Occipital lobe (tissue), 2 donors: Measurements from ENCODE around the gene TBC1D9B. TPM values are rescaled to one million over a fixed set of nuclear protein-coding genes. Genes with fewer than 3 reads are reported as not detected.
A peak's percentile ranks its signal among the peaks of the same experiment; 100 is the strongest.

Source experiments
- DNase-seq: peaks from one replicate; lab custom pipeline; 2025; lab: John Stamatoyannopoulos, UW
- total RNA-seq: library from RNA; depleted of rRNA; stranded (reverse); fragments of >200 nt; gene quantifications from one replicate; pipeline ENCODE4 v1.2.3, GENCODE V29; 2014

Gene TBC1D9B
- total RNA-seq = 23.9 TPM

- DNase-seq = peak; percentile 67
These were observed at the start of gene TBC1D9B for GRCh38 chr5:179907556-179908324. TBC1D9B (minus strand) TSS chr5:179907897; CDS start chr5:179907821, 76 bp downstream.

DNA sequence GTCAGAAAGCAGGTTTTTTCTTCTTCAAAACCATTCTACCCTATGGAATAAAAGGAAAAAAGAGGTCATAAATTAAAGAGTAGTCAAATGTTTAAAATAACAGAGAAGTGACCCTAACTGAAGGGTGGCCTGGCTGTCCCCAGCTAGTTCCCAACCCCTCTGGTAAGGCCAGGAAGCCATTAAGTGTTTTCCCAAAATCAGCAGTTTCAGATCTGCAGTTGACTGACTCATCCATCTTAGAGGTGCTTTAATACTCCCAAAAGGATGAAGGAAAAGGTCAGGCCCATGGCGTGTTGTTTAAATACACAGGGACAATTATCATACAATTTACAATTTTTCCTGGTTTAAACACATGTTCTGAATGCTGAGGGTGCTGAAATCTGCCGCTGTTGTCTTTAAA lies 47.9 kb upstream of the TBC1D9B start:
- DNase-seq = no peak

DNA sequence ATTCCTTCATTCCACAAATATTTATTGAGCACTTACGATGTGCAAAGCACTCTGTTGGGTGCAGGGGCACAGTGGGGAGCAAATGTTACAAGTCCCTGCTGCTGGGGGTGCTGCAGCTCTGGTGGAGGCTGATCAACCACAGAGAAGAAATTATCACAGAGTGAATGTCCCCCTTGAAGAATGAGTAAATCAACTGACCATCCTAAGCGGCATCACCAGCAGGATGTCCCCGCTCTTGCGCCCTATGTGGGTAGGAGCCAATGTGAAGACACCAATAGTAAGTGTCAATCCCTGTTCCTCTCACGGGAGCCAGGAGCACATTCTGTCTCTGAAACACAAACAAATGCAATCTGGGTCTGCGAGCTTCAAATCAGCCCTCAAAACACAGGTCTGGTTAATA lies 47.4 kb upstream of the TBC1D9B start:
- DNase-seq = no peak

DNA sequence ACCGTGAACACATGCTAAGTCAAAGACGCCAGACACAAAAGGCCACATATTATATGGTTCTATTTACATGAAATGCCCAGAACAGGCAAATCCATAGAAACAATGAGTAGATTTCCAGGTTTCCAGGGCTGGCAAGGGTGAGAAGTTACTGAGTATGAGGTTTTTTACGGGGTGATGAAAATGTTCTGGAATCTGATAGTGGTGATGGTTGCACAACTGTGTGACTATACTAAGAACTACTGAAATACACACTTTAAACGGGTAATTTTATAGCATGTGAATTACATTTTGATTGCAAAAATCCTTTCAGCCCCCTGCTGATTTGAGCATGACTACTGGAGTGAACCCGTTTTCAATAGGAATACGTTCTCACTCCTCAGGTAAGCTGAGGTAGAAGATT lies 46.7 kb upstream of the TBC1D9B start:
- no peak for DNase-seq

DNA sequence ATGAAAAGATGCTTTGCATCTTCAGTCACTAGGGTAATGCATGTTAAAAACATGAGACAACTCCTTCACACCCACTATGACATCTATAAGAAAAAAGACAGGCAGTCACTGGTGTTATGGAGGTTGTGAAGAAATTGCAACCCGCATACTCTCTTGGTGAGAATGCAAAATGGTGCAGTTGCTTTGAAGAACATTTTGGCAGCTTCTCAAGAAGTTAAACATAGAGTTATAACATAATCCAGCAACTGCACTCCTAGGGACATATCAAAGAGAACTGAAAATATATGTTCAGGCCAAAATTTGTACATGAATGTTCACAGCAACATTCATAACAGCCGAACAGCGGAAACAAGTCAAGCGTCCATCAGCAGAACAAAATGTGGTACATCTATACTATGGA lies 46.3 kb upstream of the TBC1D9B start:
- DNase-seq = no peak

DNA sequence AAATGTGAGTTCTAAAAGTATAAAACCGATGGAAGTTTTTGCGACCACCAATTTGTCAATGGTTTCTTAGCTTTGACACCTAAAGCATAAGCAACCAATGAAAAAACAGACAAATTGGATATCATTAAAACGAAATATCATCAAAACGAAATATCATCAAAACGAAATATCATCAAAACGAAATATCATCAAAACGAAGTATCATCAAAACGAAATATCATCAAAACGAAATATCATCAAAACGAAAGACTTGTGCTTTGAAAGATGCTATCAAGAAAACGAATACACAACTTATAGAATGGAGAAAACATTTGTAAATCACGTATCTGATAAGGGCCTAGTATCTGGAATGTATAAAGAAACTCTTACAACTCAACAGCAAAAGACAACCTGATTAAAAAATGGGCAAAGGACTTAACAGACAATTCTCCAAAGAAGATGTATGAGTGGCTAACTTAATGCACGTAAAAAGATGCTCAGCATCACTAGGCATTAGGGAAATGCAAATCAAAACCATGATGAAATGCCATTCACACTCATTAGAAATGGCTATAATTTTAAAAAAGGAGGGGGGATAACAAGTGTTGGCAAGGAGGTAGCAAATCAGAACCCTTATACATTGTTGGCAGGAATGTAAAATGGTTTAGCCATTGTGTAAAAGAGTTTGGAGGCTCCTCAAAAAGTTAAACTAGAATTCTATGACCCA lies 29.4 kb upstream of the TBC1D9B start:
- DNase-seq = no peak

DNA sequence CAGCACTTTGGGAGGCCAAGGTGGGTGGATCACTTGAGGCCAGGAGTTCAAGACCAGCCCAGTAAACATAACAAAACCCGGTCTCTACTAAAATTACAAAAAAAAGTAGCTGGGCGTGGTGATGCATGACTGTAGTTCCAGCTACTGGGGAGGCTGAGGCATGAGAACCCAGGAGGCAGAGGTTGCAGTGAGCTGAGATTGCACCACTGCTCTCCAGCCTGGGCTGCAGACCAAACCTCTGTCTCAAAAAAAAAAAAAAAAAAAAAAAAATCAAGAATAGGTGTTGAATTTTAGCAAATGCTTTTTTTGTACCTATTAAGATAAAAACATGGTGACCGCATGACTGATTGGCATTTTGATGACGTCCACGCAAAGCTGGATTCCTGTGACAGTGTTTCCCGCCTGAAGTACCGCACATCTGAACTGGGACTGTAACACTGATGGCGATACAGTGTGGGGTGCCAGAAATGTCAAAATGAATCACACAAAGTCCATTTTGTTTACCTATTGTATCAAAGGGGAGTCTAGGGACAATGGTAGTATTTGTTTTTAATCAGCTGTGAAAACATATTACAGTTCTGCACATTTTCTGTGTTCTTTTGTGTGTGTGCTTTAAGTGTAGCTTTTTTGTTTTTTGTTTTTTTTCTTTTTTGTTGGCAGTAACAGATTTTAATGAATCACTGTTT lies 23.2 kb upstream of the TBC1D9B start:
- DNase-seq = no peak

DNA sequence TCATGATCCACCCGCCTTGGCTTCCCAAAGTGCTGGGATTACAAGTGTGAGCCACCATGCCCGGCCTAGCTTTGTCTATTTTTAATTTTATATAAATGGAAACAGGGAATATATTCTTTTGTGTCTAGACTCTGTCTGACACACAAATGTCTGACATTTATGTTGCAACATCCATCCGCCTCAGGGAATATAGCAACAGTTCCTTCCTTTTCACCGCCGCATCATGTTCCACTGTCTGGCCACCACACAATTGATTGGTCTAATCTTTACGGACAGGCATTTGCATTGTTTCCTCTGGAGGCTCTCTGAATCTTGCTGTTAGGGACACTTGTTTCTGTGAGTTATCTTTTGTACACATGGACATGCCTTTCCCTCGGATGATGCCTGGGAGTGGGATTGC lies 20.1 kb upstream of the TBC1D9B start:
- DNase-seq = no peak

- no peak for DNase-seq
These were observed 19.0 kb upstream of the TBC1D9B start for GRCh38 chr5:179926657-179927056.

DNA sequence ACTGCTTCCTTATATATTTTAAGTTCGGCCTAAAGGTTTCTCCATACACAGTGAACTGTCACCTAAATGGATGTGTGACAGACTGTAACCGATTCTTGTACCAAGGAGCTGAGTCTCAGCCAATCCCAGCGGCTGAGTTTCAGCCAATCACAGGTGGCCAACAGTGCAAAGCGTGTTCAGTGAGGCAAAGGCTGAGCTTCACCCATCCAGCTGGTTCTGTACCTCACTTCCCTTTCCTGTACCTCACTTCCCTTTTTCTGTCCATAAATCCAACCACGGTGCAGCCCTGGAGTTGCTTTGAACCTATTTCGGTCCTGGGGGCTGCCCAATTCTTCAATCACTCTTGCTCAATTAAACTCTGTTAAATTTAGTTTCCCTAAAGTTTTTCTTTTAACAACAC lies 15.7 kb upstream of the TBC1D9B start:
- no peak for DNase-seq

- no peak for DNase-seq
These were observed 12.5 kb upstream of the TBC1D9B start for GRCh38 chr5:179920175-179920574.

- DNase-seq = no peak
These were observed 11.9 kb upstream of the TBC1D9B start for GRCh38 chr5:179919487-179920060.

DNA sequence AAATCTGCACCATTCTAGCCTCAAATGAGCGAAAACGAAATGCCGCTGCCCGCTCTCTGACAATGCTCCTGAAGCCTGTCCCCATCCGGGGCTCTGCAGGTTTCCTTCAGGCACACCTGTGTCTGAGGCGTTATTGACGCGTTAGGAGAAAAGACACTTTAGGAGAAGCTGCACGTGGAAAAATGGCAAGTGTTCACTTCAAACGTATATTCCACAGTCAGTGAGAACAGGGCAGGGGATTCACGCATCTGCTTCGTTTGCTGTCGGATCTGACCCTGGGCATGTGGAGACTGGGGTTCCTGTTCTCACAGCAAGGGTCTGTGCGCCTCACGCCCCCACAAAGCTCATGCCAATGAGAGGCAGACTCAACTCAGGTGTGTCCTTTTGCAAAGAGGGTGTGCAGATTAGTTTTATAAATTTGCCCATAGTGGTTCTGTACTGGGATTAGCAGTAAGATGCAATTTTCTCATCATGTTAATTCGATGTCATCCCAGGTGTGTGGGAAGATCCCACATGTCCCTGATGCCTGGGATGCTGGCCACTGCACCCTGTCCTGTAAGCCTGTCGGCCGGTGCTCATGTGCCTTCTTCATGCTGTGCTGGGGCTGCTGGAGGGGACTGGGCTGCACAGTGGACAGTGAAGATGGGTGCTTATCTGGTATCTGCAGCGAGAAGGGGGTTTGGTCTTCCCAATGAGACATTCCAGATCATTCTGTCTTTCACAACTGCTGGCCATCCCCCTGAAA lies 11.2 kb upstream of the TBC1D9B start:
- no peak for DNase-seq

DNA sequence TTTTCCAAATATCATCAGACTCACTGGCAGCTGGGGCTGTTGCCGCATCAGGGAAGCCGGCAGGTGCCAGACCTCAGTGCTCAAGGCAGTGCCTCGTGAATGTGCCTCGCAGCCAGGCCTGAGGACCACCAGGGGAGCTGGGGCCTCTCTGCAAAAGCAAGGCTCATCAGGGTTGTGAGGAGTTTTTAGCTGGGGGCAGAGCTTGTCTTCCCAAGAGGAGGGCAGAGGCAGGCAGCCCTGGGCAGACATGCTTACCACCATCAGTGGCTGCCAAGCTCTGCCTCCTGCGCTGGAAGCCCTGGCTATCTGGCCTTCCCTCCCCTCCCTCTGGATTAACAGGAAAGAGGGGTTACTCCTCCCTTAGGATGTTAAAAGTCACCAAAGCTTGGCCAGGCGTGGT lies 8.8 kb upstream of the TBC1D9B start:
- no peak for DNase-seq

- no peak for DNase-seq
These were observed 7.8 kb upstream of the TBC1D9B start for GRCh38 chr5:179915406-179915935.

DNA sequence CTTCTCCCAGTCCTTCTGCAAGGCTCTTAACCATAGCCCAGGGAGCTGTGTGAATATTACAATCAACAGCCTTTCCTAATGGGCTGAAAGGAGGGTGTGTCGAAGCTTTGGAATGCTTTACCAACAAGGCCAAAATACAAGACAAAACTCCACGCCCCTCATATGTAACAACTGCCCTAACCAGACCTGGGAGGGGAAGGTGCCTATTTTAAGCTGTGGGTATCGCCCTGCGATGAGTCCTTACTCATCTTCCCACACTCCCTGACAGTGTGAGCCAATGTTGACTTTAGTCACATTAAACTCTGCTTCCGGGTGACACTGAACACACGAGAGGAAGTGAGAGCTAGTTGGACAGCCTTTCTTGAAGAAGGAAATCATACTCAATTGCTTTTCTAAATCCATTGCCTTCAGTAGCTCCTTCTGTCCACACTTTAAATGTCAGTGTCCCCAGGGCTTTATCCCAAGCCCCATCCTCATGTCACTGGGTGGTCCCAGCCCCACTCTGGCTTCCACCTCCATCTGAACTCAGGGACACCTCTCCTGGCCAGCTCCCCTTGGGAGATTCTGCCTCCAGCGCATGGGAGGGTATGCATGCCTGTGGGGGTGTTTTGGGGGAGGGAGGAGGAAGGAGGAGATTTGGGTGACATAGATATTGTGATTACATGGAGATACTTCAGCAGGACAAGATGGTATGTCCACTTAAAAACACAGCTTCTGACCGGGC lies 6.5 kb upstream of the TBC1D9B start:
- DNase-seq = no peak

- DNase-seq = no peak
These were observed 5.8 kb upstream of the TBC1D9B start for GRCh38 chr5:179913461-179913860.

- DNase-seq = no peak
These were observed 5.3 kb upstream of the TBC1D9B start for GRCh38 chr5:179912951-179913350.

GRCh38 chr5:179912386-179912785 lies 4.7 kb upstream of the TBC1D9B start:
- no peak for DNase-seq

- DNase-seq = no peak
These were observed 1.5 kb upstream of the TBC1D9B start for GRCh38 chr5:179909224-179909623.
